Measurements from ENCODE around the gene GABRB3. TPM values are rescaled to one million over a fixed set of nuclear protein-coding genes. Genes with fewer than 3 reads are reported as not detected.

GABRB3 gene
- polyA plus RNA-seq, 1 donor from 2014 or later, result 78.3 TPM

GRCh38 chr15:26674467-26674866 is 98.4 kb downstream of the GABRB3 start:
- Histone ChIP-seq H3F3A (ENCODE audit: insufficient read depth, low read length, poor library complexity, severe bottlenecking) (no peaks in the 10 kb centered on the region), H2AFZ (ENCODE audit: low read depth, low read length) (no peak overlapping the region), H3K36me3 (ENCODE audit: insufficient read depth, low read length) (no peaks in the 10 kb centered on the region), H3K9ac (ENCODE audit: low read length) (no peak overlapping the region), H3K4me3 (ENCODE audit: low read length) (no peak overlapping the region), H3K27ac (ENCODE audit: low read length) (no peak overlapping the region), H3K79me2 (replicated peaks; ENCODE audit: insufficient read depth, low read length) (peaks cover 6% of the 10 kb centered on the region), H3K27me3 (ENCODE audit: insufficient read depth, low read depth, low read length) (no peaks in the 10 kb centered on the region), H3K4me2 (ENCODE audit: low read length) (no peak overlapping the region), H4K20me1 (ENCODE audit: insufficient read depth) (no peaks in the 10 kb centered on the region), H3K9me3 (ENCODE audit: low read length) (no peaks in the 10 kb centered on the region), H3K9me2 (ENCODE audit: insufficient read depth, low read length) (no peaks in the 10 kb centered on the region)
- TF ChIP-seq RAD21 (conservative IDR thresholded peaks at IDR 0.05) (no peak), POLR2AphosphoS5 (IDR thresholded peaks at IDR 0.05) (no peak), TAF1 (IDR thresholded peaks at IDR 0.05; ENCODE audit: low read depth) (no peak), MXI1 (conservative IDR thresholded peaks at IDR 0.05; ENCODE audit: poor library complexity, severe bottlenecking) (no peak), SMC3 (conservative IDR thresholded peaks at IDR 0.05; ENCODE audit: poor library complexity) (no peak), REST (IDR thresholded peaks at IDR 0.05; ENCODE audit: borderline replicate concordance) (no peak), EZH2 (IDR thresholded peaks at IDR 0.05; ENCODE audit: borderline replicate concordance, insufficient read depth, low read length, poor library complexity, severe bottlenecking) (no peak), EP300 (conservative IDR thresholded peaks at IDR 0.05; ENCODE audit: poor library complexity, severe bottlenecking) (no peak)
- TF ChIP-seq, protein P1, sequence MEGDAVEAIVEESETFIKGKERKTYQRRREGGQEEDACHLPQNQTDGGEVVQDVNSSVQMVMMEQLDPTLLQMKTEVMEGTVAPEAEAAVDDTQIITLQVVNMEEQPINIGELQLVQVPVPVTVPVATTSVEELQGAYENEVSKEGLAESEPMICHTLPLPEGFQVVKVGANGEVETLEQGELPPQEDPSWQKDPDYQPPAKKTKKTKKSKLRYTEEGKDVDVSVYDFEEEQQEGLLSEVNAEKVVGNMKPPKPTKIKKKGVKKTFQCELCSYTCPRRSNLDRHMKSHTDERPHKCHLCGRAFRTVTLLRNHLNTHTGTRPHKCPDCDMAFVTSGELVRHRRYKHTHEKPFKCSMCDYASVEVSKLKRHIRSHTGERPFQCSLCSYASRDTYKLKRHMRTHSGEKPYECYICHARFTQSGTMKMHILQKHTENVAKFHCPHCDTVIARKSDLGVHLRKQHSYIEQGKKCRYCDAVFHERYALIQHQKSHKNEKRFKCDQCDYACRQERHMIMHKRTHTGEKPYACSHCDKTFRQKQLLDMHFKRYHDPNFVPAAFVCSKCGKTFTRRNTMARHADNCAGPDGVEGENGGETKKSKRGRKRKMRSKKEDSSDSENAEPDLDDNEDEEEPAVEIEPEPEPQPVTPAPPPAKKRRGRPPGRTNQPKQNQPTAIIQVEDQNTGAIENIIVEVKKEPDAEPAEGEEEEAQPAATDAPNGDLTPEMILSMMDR (IDR thresholded peaks at IDR 0.05; ENCODE audit: poor library complexity, severe bottlenecking), result no peak

DNA sequence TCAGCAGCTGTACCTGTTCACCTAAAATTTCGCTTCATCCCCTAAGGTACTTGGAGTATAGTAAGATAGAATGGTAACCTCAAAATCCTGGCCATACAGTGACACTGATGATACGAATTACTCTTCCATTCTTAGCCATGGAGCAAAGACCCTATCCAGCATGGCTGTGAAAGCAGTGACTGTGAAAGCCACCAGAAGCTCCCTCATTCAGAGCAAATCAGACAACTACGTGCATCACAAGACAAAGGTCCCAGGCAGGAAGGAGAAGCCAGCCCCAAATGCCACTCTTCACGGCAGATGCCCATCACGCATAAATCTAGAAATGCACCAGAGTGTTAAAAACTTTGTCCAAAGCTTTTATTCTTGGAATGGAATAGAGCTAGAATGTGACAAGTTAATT is 99.4 kb downstream of the GABRB3 start:
- H3K27me3 ChIP-seq (ENCODE audit: insufficient read depth, low read depth, low read length), result no peaks in the 10 kb centered on the region
- H3K4me3 ChIP-seq (ENCODE audit: low read length), result peak overlapping the region; percentile 9
- H3K36me3 ChIP-seq (ENCODE audit: insufficient read depth, low read length), result no peaks in the 10 kb centered on the region
- peaks cover 6% of the 10 kb centered on the region for H3K79me2 ChIP-seq (replicated peaks; ENCODE audit: insufficient read depth, low read length)
- no peak overlapping the region for H2AFZ ChIP-seq (ENCODE audit: low read depth, low read length)
- H3F3A ChIP-seq (ENCODE audit: insufficient read depth, low read length, poor library complexity, severe bottlenecking), result no peaks in the 10 kb centered on the region
- TF ChIP-seq POLR2AphosphoS5 (IDR thresholded peaks at IDR 0.05) (no peak), REST (IDR thresholded peaks at IDR 0.05; ENCODE audit: borderline replicate concordance) (no peak), EZH2 (IDR thresholded peaks at IDR 0.05; ENCODE audit: borderline replicate concordance, insufficient read depth, low read length, poor library complexity, severe bottlenecking) (no peak), MXI1 (conservative IDR thresholded peaks at IDR 0.05; ENCODE audit: poor library complexity, severe bottlenecking) (no peak)
- TF ChIP-seq, protein P1 (IDR thresholded peaks at IDR 0.05; ENCODE audit: poor library complexity, severe bottlenecking), result no peak
- no peak overlapping the region for H3K27ac ChIP-seq (ENCODE audit: low read length)
- H3K9me3 ChIP-seq (ENCODE audit: low read length), result no peaks in the 10 kb centered on the region
- no peak overlapping the region for H3K4me2 ChIP-seq (ENCODE audit: low read length)
- no peaks in the 10 kb centered on the region for H4K20me1 ChIP-seq (ENCODE audit: insufficient read depth)
- no peaks in the 10 kb centered on the region for H3K9me2 ChIP-seq (ENCODE audit: insufficient read depth, low read length)
- H3K9ac ChIP-seq (ENCODE audit: low read length), result no peak overlapping the region
